Stimulated activated CD4-positive, alpha-beta T cell treated with anti-CD3 and anti-CD28 coated beads, TNF-alpha, amount 100 ng/mL, for 24 hours (primary cell): ENCODE results near the gene SHC1.

Source experiments
- DNase-seq, 3 experiments: peaks; one replicate each; pipeline ENCODE4 v3.0.0-alpha.2; 2020; ENCODE audit warnings: low read depth in 3 of 3

SHC1 gene

DNA sequence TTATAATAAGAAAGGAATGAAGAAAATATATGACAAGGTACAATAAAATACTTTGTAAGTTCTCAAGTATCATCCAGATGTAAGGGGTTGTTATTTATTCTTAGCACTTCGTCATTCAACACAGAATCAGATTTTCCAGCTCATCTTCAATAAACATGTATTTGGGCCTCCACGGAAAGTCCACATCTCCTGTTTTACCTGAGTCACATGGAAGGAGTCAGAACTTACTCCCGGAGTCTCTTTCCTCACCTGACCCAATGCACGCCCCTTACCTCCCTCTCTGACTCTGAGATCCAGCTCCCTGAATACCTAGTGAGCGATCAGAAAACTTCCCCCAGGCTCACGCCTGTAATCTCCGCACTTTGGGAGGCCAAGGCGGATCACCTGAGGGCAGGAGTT is 32.6 kb downstream of the SHC1 start:
- no peak for DNase-seq

DNA sequence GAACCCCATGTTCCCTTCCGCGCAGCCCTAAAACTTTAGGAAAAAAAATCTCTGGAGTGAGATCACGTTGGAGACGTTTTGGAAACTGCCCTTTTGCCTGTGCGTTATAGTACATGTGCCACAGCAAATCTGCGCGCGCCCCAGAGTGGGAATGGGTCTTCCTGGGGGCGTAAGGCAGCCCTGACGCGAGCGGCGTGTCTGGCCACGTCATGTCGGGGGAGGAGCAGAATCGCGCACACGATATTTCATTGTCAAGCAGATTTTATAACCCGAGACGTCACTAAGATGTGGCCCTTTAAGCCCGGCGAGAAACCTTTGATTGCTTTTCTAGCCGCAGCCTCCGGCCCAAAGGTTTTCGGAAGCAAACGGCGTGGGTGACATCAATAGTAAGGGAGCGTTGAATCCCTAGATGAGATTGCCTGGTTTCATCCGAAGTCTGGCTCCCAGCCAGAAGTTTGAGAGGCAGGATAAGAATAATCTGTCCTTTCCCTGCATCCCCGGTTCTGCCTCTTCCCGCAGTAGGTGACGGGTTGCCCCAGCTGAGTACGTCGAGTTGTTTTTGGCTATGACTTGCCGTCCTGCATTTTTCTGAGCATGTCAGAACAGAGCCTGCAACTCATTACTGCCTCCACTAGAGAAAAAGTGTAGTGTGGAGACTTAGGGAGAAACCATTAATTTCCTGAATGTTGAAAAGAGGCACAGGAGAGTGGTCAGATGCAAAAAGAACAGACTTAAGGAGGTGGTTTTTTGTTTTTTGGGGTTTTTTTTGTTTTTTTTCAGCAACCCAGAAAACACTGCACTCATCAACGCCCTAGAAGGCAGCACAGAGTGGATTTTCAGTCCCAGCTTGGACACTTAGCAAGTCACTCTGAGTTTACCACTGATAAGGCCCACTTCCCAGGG is 33.2 kb downstream of the SHC1 start:
- peak; percentile 72 to 87 (median 78) for DNase-seq

DNA sequence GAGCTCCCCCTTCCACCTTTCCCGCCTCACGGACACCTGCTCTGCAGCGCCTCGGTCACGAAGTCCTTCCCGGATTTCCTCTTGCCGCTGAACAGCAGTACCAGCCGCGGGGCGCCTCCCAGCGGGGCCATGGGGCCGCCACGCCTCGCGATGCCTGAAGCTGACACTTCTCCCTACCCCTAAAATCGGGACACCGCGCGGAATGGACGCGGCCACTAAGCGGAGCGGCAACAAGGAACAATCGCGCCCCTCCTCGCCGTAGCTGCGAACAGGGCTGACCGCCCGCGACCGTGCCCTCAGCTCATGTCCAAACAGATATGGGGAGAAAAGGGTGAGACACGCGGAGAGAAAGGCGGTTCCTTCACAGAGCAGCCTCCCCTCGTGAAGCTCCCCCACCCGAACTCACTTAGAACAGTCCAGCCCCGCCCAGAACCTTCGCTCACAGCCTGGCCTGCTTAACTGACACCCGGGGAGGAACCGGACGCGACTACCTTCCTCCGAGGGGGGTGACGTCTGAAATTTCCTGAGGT is 33.9 kb downstream of the SHC1 start, which contains the start of gene PMVK:
TSS of gene PMVK (minus strand) at position 165 of the 530 bp plus-strand sequence. CDS start at position 131, 34 bp downstream.
- DNase-seq: peak; percentile 87 to 94 (median 94)

DNA sequence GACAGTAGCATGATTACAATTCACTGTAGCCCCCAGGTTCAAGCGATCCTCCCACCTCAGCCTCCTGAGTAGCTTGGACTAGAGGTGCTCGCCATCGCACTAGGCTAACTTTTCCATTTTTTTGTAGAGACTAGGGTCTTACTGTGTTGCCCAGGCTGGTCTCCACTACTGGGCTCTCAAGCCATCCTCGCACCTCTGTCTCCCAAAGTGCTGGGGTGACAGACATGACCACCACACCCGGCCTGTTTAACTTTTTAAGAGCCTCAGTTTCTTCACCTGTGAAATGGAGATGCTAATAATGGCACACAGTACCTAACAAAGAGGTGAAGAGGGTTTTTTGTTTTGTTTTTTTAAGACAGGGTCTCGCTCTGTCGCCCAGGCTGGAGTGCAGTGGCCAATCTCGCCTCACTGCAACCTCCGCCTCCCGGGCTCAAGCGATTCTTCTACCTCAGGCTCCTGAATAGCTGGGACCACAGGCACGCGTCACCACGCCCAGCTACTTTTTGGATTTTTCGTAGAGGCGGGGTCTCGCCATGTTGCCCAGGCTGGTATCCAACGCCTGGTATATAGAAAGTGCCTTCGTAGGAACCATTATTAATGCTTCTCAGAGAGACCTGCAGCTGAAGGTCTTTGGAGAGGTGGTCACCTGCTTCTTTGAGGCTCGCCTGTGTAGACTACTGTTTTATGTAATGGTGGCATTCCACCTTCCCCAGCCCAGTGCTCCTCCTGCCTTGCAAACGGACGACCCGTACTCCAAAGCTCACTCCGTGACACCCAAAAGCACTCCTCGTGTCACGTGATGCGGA is 34.6 kb downstream of the SHC1 start:
- DNase-seq: no peak

DNA sequence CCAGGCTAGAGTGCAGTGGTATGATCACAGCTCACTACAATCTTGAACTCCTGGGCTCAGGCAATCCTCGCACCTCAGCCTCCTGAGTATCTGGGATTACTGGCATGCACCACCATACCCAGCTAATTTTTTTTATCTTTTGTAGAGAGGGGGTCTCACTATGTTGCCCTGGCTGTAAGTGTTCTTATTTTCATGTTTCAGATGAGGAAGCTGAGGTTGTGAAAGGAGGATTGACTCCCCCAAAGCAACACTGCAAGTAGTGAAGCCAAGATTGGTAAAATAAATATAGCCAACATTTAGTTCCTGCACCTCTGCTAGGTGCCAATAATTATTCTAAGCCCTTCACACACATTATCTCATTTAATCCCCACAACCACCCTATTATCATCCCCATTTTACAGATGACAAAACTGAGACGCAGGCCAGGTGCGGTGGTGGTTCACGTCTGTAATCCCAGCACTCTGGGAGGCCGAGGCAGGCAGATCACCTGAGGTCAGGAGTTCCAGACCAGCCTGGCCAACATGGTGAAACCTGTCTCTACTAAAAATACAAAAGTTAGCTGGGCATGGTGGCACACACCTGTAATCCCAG is 36.1 kb downstream of the SHC1 start:
- no peak for DNase-seq

DNA sequence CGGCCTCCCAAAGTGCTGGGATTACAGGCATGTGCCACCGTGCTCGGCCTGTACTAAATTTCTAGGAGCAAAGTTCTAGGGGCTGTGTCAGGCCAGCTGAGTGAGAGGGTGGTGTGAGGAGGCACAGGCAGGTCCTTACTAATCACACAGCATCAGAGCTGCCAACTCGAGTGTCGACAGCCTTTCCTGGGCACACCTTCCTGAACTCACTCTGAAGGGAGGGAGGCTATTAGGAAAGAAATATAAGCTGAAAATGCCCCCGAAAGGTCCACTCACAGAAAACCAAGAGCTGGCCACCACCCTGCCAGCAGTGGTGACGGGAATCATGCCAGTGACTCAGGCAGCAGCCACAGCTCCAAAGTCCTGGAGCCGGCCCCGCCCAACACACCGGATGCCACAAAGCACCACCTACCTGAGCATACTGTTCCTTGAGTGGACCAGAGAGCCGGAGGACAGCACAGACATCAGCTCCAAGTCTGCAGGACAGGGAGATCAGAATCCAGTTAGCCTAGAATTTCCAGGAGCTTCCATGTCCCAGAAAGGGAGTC is 38.5 kb downstream of the SHC1 start:
- no peak for DNase-seq

DNA sequence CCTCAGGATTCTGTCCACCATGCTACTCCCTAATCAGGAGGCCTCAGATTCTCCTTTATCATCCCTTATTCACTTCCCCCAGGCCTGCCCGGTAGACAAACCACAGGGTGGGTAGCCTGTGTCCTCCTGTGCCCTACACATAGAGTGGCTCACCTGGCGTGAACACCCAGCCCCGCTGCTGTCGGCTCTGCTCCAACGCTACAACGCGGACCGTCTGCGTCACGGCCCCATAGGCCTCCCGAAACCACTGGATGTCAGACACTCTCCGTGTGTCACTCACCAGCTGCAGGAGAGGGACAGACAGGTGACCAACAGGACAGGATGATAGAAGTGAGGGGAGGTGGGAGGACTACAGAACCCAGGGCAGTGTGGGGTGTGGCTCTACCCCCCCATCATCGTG is 44.3 kb downstream of the SHC1 start:
- DNase-seq: no peak

DNA sequence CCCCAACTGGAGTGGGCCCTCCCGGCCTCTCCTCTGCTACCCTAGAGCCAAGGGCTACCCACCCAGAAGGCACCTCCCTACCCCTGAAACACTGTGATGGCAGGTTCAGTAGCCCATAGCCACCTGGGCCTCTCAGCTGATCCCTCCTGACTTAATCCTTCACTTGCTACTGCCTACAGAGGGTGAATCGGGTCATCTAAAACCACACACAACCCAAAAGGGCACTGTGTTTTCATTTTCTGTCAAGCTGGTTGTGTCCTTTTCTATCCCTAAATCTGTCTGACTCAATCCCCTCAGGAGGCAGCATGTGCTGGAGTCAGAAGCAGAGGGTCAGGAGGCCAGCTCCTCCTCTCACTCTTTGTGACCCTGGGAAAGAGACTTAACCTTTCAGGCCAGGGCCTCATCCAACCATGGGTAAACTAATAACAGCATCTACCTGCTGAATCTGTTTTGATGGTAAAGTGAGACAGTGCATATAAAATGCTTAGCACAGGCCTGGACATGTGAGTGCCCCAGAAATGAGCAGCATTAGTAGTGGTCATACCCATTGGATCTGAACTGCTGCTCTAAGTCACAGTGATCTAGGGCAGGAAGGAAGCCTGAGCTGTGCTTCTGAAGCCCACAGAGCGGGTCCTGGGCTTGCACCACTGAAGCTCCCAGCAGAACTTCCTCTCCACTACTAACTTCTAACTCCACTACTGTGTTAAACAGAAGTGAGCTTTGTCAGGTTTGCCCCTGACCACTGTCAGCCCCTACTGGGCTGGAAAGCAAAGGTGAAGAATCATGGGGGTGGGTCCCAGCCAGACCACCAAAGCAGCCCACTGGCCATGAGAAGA is 45.0 kb downstream of the SHC1 start:
- no peak for DNase-seq

DNA sequence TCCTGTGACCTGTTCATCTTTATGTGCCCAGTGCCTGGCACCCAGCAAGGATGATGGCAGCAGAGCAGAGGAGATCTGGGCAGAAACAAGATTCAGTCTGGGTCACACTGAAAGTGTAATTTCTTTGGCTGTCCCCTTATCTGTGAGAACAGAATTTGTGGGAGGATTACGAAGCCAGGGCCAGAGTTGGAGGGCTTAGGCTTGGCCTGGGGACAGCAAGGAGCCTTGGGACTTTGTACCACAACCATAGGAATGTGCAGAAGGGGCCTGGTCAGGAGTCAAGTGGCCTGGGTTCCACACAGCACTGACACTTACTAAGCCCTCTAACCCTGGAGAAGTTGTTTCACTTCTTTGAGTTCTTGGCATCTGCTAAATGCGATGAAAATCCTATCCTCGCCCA is 46.9 kb downstream of the SHC1 start:
- DNase-seq: no peak

DNA sequence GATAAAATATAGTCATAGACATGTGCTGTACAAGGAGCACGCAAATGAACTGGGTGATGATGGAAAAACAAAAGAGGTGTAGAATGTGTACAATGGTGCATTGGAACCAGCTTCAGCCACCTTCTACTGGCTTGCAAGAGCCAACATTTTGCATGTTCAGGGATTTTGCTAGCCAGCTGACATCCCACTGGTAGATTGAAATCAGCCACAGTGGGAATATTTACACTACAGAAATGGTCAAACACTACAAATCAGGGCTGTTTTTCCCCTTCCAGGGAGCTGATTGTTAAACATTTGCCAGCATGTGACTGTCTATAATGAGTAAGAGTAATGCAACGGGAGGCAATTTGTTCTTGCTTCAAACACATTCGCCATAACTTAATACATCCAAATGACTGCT is 57.3 kb downstream of the SHC1 start:
- no peak for DNase-seq

DNA sequence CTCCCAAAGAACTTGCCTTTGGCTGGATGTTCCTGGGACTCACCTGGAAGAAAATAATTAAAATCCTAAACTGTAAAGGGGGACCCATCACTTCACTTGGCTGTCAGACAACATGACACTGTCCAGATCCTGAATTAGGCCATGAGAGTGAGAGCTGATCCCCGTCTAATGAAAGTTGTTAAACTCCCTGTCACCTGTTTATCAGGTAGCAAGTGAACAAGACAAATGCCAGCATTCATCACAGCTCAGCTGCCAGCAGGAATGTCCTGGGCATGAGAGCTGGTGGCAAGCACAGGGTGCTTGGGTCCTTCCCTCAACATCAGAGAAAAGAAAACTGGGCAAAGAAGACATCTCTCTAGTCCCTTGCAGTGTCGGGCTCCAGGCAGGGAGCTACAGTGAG is 57.8 kb downstream of the SHC1 start:
- no peak for DNase-seq
